Activated T-helper 1 cell treated with Interleukin-2 at 50 U/mL for 16 hours (primary cell): ENCODE results near the gene PRRX1.

ENCODE experiments used
- DNase-seq: peaks from one replicate; pipeline ENCODE4 v3.0.0-alpha.2; 2020; ENCODE audit warnings: low read depth

PRRX1 gene

DNA sequence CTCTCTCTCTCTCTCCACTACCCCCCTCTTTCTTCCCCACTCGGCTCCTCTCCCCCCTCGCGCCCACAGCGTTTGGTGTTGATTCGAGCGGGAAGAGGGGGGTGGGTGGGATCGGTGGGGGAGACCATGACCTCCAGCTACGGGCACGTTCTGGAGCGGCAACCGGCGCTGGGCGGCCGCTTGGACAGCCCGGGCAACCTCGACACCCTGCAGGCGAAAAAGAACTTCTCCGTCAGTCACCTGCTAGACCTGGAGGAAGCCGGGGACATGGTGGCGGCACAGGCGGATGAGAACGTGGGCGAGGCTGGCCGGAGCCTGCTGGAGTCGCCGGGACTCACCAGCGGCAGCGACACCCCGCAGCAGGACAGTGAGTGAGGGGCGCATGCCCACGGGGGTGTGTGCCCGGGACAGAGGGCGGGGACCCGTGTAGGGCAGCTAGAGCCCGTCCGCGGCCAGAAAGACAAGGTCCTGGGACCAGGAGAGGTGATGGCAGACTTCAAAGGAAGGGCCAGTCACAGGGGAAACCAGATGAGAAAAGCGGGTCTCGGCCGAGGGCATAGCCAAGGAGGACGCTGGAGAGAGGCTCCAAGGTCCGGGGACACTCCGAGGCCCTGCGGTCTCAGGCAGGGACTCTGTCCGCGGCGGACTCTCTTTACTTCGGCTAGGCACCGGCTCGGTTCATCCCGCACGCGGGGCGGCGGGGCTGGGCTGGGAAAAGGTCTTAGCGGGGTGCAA is at the start of gene PRRX1:
Gene PRRX1 (plus strand): TSS at position 39 of the 735 bp plus-strand sequence. CDS start 88 bp downstream, at position 127.
- DNase-seq, result no peak

DNA sequence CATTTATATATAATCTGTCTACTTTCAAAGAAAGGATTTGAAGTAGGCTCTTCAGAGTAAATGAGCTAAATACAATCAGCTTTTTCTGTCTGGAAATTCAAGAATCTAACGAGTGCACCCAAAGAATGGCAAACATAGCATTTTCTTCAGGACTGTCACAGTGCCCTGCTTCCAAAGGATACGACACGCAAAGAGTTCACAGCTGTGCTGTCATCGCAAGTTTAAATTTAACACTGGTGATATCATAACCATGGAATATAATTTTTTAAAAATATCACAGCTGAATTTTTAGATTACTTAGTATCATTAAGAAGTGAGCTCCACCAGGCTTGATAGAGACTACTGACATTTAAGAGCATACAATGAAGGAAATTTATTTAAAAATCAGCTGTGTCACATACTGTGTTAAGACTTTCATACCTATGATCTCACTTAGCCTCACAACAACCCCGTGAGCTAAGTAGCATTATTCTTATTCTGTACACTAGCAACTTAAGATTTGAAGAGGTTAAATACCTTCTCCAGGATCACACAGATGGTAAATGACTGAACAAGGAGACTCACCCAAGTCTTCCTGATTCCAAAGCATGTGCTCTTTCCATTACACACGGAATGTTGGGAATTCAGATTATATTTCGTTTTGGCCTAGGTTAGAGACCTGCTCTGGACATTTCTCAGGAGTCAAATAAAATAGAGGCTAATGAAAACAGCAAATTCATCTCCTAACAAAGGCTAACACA is 46.2 kb upstream of the PRRX1 start:
- no peak for DNase-seq

DNA sequence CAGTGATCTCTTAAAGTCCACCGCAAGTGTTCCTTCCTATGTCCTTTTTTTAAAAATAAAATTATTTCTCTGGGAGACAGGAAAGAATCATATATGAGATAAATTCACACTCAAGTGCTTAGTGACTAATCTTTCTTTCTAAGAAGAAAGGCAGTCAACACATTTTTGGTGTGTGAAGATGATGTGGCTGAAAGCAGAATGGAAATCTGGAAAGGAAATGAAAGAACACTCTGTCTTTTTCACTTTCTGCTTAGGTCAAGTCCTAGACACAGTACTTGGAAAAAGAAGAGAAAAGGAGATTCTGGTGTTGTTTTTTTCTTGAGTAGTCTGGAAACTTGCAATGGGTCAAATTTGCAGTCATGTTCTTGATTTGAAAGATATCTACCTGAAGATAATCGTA is 45.5 kb upstream of the PRRX1 start:
- no peak for DNase-seq

DNA sequence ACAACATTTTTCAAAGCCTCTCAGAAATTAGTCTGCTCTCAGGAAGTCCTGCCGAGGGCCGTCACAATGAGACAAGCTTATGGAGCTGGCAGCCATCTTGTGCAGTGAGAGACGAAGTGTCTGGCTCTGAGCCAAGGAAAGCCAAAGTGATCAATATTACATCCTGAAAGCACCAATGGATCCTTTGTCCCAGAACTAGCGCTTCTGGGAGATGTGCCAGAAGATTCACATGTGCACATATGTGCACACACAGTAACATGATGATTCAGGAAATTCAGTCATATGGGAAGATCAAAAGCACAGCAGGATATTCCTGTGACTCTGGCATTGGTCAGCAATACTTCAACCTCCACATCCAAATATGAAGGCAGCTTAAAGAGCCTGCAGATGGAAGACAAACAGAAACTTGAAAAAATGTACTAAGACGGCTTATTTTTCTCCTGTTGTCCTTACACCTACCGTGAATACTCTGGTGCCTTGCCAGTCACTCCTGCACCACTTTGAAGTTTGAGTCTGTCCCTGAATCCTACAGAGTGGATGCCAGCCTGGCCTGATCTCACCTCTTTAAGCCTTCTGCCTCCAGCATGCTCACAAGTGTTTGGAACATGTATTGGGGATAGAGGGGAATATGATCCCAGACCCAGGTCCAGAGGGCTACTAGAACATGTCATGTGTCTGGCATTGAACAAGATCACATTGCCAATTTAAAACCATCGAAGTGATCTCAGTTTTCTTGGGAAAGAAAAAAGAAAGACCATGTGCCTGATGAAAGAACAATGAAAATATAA is 44.5 kb upstream of the PRRX1 start:
- no peak for DNase-seq

DNA sequence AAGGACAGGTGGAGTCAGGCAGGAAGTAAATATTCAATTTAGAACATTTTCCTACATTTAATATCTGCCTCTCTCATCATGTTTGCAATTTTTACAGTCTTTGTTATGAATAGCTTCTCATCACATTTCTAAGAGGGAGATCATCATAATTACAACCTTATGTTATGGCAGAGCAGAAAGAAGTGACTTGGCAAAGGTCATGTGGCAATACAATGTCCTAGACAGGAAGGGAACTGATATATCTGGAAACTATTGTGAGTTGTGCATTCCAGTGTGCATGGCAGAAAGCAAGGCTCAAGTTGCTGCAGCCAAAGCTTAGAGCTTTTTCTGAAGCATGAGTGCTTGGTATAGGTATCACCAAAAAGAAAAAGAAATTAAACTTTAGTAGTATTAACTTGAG is 43.8 kb upstream of the PRRX1 start:
- DNase-seq, result no peak

DNA sequence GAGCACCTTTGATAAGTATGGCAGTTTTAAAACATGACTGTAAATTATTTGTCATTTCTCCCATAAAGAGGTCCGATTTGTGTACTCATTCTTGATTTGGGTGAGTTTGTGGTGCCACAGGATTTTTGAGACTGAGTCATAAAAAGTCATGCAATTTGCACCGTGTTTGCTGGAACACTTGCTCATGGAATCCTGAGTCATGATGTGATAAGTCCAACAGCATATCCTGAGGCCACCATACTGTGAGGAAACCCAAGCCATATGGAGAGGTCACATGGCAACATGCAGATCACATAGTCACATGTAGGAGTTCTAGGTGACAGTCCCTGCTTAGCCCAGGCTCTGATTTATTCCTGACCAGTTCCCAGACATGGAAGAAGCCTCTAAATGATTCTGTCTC is 40.8 kb upstream of the PRRX1 start:
- DNase-seq, result no peak

DNA sequence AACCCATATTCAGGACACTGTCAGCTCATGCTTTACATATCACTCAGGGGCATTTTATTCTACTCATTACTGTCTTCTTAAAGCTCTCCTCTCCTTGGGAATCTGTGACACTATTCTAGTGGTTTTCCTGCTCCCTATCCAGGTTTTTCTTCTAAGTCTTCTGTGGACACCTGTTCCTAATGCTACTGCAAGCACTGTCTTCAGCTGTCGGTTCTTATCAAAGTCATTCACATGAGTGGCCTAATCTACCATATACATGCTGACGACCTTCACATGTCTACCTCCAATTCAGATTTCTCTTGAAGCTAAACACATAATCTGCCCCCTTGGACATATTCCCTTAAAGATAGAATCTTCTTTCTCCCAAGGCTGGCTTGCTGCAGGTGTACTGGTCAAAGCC is 39.8 kb upstream of the PRRX1 start:
- DNase-seq, result no peak

DNA sequence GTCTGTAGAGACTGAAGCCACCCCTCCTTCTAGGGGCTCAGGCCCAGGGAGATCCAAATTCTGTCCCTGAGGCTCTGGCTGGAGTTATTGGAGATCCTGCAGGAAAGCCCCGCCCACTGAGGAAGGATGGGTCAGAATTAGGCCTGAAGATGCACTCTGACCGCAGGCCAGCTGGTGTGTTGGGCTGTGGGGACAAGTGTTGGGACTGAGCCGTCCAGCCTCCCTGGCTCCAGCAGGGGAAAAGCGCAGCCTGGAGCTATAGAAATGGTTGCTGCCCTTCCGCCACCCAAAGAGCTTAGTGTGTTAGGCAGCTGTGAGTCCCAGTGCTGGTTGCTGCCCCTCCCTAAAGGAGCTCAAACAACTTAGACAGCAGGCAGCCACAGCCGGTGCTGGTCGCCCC is 33.0 kb upstream of the PRRX1 start:
- no peak for DNase-seq

DNA sequence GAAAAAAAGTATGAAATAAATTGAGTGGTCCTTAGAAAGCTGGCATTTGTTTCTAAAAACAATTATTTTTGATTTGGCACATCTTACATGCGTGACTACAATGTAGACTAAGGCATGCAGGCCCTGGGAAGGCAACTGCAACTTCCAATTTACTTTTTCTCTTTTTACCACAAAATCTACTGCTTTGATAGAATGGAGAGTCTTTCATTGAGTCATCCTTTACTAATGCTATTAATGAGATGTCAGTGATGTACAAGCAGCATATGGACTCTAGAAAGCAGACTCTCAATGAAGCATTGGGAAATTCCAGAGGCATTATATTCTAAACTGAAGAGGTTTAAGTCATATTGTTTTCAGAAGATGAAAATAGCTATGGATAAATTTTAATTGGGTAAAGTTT is 29.6 kb upstream of the PRRX1 start:
- DNase-seq, result no peak

DNA sequence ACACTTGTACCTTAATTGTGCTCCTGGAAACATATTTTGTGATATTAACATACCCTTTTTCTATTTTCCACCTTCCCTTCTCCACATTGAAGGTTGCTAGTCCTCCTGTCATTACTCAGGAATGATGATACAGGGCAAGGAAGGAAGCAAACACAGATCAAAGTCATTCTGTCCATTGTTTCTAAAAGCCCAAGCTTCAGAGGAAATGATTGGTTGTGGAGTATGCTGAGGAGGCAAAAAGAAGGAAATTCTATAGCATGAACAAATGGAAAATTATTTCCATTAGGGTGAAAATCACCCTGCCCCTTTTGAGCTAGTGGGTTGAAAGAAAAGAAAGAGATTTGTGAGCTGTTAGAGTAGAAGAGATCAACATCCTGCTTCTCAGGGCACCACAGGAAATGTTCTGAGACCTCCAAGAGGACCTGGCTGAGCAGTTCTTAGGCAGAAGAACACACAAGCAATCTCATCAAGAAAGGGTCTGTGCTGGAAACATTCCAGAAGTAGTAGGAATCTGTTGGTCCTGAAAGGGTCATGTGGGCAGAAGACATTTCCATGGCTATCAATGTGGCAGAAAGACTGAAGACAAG is 29.0 kb upstream of the PRRX1 start:
- DNase-seq, result no peak

DNA sequence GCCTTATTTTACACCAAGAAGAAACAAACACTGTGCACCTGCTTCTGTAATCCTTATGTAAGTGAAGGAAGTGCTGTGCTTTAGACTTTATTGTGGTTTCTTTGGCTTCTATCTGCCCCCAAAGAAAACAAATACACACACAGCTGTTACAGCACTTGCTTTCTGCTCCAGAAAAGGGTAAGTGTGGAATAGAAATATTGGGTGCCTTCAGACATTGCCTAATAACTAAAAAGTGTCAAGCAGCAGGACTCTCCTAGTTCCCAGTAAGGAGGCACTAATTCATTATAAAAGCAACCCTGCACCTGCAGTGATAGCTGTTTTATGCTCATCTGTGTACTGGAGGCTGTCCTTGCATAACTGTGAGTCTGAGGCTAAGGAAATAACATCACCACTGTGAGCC is 23.4 kb upstream of the PRRX1 start:
- DNase-seq, result no peak

DNA sequence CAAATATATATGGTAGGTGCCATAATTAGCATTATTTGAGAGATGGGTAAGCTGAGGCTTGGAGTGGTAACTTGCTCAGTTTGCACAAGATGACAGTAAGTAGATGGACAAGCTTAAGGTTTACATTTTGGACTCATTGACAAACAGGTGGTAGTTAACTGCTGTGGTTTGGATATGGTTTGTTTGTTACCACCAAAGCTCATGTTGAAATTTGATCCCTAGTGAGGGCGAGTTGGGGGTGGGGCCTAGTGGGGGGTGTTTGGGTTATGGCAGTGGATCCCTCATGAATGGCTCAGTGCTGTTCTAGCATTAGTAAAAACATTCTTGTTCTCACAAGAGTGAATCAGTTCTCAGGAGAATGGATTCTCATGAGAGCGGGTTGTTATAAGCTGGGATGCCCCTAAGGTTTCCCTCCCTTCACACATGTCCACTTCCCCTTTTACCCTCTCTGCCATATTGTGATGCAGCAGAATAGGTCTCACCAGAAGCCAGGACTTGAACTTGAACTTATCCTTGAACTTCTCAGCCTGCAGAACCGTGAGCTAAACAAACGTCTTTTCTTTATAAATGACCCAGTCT is 6.6 kb upstream of the PRRX1 start:
- no peak for DNase-seq

DNA sequence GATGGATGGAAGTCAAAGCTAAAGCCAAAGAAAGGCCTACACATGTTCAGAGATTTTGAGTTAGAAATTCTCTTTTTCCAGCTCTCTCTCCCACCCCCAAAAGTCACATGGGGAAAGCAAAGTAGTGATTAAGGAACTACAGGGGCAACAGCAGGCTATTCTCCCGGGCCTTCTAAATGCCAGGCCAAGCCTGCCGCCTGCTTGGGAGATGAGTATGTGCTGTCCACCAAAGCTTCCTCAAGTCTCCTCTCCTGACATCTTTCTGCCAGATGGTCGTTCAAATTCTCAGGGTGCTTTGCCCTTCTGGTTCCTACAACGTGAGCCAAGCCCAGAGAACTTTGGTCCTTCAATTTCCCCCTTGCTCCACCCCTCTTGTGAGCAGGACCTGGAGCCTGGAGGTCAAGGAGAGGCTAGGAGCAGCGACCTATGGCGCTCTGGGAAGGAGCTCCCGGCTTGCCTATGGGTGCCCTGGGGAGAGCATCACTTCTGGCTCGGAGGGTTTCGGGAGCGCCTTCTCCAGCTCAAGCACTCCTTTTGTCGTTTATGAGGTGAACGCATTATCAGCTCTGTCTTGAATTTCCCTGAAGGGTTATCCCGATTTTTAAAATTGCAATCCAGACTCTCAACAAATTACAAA is 4.4 kb upstream of the PRRX1 start:
- DNase-seq, result no peak

DNA sequence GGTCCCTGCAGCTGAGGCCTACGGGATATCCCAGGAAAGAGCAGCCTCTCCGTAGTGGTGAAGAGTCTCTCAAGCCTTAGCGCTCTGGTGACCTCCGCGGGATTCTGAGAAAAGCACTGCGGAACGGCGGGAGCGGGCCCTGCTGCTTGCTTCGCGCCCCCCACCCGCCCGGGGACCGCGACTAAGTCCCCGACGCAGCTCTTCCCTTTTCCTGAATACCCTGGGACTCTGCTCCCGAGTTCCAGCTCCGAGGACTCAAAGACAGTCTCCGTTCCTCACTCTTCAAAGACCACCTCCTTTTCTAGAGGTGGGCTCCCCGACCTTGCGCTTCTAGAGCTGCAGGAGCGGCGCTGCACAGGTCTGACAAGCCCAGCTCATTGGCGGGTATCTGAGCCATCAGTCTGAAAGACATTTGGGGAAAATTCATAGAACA is 3.6 kb upstream of the PRRX1 start:
- DNase-seq, result no peak

DNA sequence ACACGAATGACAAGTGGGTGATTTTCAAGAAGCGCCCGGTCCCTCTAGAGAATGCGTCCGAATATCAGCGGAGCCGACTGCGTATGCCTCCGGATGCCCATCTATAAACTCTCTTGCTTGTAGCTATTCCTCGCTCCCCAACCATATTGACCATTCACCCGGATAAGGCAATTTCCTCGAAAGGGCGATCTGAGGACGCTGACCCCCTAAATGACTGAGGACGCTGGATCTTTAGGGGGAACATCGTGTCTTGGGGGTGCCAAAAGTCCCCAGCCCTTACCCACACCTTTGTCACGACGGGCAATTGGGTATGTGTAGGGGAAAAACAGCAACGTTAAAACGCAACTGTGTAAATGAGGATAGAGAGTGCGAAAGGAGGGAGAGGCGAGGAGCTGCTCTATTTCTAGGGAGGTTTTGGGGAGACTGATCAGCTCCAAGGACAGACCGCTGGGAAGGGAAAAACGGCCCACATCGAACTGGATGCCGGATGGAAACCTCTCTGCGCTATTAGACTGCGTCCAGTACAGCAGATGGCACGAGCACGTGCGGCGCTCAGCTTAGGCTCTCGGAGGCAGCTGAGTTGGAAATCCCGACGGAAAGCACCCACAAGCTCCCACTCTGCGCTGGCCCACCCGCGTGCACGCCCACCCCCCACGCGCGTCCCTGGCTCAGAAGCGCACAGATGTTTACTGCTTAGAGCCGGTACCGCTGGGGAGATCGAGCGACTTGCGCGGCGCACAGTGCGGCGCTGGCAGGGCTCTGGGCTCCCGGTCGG is 2.9 kb upstream of the PRRX1 start:
- DNase-seq, result no peak

DNA sequence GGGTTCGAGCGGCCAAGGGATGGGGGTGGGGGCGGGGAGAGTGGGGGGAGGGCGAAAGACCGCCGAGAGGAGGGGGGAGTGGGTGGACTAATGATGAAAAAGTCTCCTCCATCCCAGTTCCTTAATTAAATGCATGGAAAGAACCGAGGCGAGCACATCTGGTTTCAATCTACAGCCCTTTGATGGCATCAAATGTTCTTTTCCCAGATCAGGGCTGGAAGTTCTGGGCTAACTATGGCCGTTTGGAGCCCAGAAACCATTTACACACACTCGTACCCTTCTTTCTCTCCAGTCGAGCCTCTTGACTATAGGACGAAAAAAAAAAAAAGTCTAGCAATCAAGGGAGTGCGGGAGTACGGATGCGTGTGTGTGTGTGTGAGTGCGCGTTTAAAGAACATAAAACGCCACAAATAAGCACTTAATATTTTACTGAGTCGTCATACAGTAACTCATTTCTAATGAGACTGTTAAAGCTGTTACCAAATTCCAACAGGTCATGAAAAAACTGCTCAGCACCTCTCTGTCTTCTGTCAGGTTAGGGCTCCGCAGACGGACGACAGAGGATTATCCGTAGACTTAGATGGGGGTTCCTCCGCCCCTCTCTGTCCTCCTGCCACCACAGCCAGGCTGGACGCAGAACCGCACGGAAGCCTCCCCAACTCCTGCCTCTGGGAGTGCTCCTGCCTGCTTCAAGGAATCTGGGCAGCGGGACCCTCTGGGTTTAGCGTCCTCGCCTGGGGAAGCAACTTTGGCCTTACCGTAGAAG is 2.1 kb upstream of the PRRX1 start:
- DNase-seq, result no peak

DNA sequence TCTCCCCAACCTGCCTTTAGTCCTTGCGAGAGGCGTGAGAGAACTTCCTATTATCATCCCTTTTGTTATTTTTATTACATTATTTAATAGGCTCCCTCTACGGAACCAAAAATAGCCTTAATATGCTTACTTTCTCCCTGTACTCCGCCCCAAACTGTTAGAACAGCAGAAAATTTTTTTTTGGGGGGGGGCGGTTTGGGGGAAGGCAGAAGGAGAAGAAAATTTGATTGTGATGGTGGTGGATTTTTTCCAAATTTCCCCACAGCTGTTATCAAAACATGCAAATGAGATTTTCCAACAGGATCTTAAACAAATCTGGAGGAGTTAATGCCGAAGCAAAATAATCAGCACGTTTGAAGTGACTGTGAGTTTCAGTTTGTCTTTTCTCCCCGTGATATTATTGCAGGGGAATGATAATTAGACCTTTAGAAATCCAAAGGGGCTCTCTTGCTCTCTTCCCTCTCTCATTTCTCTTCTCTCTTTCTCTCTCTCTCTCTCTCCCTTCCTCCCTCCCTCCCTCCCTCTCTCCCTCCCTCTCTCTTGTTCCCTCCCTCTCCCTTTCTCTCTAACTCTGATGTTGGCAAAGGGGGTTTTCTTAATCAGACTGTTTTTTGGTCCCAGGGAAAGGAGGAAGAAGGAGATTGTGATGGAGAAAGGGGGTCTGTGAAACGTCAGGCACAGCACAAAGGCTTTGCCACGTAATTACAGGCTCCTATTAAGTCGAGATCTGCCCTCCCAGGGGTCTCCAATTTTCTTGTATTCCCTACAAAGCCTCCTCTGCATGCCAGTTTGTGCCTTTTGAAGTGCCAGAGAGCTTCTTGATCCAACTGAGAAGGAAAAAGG is 1.1 kb upstream of the PRRX1 start:
- DNase-seq, result no peak

DNA sequence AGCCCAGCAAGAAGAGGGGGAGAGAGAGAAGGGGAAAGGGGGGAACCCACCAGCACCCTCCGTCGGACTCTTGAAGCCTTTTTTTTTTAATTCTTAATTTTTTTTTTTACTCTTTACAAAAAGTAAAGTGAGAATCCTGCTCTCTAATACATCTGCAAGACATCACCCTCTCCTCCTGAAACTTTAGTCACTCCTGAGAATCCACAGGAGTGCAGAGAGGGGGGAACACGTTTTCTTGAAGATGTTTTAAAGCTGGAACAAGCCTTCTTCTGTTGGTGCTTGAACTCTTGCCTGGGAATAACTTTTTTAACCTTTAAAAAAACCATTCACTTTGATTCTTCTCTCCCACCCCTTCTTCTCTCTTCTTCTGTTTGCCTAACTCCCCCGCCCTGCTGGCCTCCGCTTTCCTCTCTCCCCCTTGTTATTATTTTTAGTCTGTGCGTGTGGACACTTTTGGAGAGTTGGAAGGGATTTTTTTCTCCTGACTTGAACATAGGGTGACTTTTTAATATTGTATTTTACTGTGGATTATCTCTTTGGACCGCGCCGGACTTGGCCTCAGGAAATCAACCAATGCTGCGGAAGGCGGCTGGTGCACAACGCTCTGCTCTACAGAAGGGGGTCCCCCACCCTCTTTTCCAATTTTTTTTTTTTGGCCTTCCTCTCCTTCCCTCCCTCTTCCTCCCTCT is 383 bp upstream of the PRRX1 start:
- no peak for DNase-seq
